Liver (tissue), 3 donors: ENCODE measurements around the gene NFE2L2.

Experiments
- EGR1 ChIP-seq, 2 donors: IDR thresholded peaks; 2 replicates each; pipeline ENCODE4 v1.6.1; 2016 to 2018; ENCODE audit warnings: antibody characterized with exemption in 2 of 2, low read depth in 2 of 2
- FOXA1 ChIP-seq: IDR thresholded peaks from 2 replicates; pipeline ENCODE4 v1.6.1; 2016; ENCODE audit warnings: antibody characterized with exemption
- GABPA ChIP-seq, 2 donors: IDR thresholded peaks in 1 of 2; conservative IDR thresholded peaks in 1 of 2; 2 replicates each; pipeline ENCODE4 v1.6.1; 2016; ENCODE audit warnings: antibody characterized with exemption in 2 of 2, mild to moderate bottlenecking in 1 of 2, moderate library complexity in 1 of 2
- JUND ChIP-seq, 2 donors: IDR thresholded peaks; 2 replicates each; pipeline ENCODE4 v1.6.1; 2016; ENCODE audit warnings: antibody characterized with exemption in 2 of 2
- RAD21 ChIP-seq, 2 donors: IDR thresholded peaks; 2 replicates each; pipeline ENCODE4 v1.6.1; 2016; ENCODE audit warnings: antibody characterized with exemption in 2 of 2, mild to moderate bottlenecking in 2 of 2
- REST ChIP-seq: IDR thresholded peaks from 2 replicates; pipeline ENCODE4 v1.6.1; 2016; ENCODE audit warnings: antibody characterized with exemption, mild to moderate bottlenecking
- RXRA ChIP-seq, 2 donors: IDR thresholded peaks; 2 replicates each; pipeline ENCODE4 v1.6.1; 2017 to 2018; ENCODE audit warnings: antibody characterized with exemption in 2 of 2, mild to moderate bottlenecking in 1 of 2
- SP1 ChIP-seq: IDR thresholded peaks from 2 replicates; pipeline ENCODE4 v1.6.1; 2018; ENCODE audit warnings: antibody characterized with exemption, mild to moderate bottlenecking
- YY1 ChIP-seq: IDR thresholded peaks from 2 replicates; pipeline ENCODE4 v1.6.1; 2016; ENCODE audit warnings: antibody characterized with exemption, mild to moderate bottlenecking
- TF ChIP-seq, protein P1 (sequence below): fragments of 150-350 bp; IDR thresholded peaks from 2 replicates; pipeline ENCODE4 v1.5.1; 2017; ENCODE audit warnings: improper control_type of control experiment, low read depth, low read length; ENCODE audit not compliant: missing input control
- TF ChIP-seq, protein P2 (sequence below): IDR thresholded peaks from 2 replicates; pipeline ENCODE4 v1.6.1; 2016; ENCODE audit warnings: antibody characterized with exemption
- TF ChIP-seq, protein P3 (sequence below): IDR thresholded peaks from 2 replicates; pipeline ENCODE4 v1.6.1; 2016; ENCODE audit warnings: antibody characterized with exemption
- donor health status: healthy.
- donor health status: healthy.

DNA sequence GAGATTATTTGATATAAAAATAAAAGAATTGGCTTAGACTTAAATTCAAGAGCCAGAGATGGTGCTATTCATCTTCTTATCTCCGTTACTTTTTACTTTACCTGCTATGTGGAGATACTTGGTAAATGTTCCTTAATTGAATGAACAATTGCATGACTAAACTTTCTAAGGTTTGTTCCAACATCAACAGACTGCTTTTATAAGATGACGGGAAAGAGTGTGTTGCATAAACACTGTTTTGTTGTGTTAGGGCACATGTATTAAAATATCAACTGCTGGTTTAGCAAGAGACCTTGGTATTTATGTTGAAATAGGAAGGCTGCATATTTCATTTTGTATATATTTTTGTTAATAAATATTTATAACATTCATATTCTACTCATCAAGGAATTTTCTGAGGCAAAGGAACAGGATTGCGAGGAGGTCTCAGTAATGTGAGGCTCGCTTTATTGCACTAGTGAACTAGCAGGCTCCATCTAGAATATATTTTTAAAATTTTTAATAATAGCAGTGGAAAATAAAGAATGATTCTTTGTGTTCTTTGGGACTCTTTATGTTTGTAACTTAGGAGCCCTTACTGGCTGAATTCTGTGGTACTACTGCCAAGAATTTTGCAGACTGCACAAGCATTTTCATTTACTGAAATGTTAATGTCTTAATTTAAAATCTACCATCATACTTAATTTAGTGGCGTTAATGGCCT is 10.7 kb upstream of the NFE2L2 start:
- TF ChIP-seq, protein P1, sequence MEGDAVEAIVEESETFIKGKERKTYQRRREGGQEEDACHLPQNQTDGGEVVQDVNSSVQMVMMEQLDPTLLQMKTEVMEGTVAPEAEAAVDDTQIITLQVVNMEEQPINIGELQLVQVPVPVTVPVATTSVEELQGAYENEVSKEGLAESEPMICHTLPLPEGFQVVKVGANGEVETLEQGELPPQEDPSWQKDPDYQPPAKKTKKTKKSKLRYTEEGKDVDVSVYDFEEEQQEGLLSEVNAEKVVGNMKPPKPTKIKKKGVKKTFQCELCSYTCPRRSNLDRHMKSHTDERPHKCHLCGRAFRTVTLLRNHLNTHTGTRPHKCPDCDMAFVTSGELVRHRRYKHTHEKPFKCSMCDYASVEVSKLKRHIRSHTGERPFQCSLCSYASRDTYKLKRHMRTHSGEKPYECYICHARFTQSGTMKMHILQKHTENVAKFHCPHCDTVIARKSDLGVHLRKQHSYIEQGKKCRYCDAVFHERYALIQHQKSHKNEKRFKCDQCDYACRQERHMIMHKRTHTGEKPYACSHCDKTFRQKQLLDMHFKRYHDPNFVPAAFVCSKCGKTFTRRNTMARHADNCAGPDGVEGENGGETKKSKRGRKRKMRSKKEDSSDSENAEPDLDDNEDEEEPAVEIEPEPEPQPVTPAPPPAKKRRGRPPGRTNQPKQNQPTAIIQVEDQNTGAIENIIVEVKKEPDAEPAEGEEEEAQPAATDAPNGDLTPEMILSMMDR: no peak
- TF ChIP-seq JUND (IDR thresholded peaks at IDR 0.05) (peak in 1 of 2 donors; percentile 49), GABPA (IDR thresholded peaks at IDR 0.05 in 1 of 2, conservative IDR thresholded peaks at IDR 0.05 in 1 of 2) (peak in 1 of 2 donors; percentile 8), FOXA1 (no peak), EGR1 (IDR thresholded peaks at IDR 0.05; ENCODE audit: low read depth in 2 of 2) (peak in 1 of 2 donors; percentile 22), REST (peak; percentile 46), SP1 (peak; percentile 32), RAD21 (IDR thresholded peaks at IDR 0.05) (peak in 1 of 2 donors; percentile 20), YY1 (peak; percentile 58), RXRA (IDR thresholded peaks at IDR 0.05) (peak; percentile 44 to 85)
- TF ChIP-seq, protein P2, sequence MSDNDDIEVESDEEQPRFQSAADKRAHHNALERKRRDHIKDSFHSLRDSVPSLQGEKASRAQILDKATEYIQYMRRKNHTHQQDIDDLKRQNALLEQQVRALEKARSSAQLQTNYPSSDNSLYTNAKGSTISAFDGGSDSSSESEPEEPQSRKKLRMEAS: peak; percentile 46
- TF ChIP-seq, protein P3, sequence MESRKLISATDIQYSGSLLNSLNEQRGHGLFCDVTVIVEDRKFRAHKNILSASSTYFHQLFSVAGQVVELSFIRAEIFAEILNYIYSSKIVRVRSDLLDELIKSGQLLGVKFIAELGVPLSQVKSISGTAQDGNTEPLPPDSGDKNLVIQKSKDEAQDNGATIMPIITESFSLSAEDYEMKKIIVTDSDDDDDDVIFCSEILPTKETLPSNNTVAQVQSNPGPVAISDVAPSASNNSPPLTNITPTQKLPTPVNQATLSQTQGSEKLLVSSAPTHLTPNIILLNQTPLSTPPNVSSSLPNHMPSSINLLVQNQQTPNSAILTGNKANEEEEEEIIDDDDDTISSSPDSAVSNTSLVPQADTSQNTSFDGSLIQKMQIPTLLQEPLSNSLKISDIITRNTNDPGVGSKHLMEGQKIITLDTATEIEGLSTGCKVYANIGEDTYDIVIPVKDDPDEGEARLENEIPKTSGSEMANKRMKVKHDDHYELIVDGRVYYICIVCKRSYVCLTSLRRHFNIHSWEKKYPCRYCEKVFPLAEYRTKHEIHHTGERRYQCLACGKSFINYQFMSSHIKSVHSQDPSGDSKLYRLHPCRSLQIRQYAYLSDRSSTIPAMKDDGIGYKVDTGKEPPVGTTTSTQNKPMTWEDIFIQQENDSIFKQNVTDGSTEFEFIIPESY: peak; percentile 43
